Astrocyte (in vitro differentiated cells and primary cell): ENCODE measurements around the gene HINT1.

Source experiments
- CTCF ChIP-seq: IDR thresholded peaks from 2 replicates; pipeline ENCODE4 v1.5.1; 2011; ENCODE audit warnings: low read depth, mild to moderate bottlenecking, inconsistent platforms, low read length, moderate library complexity; ENCODE audit not compliant: insufficient read depth
- EZH2 ChIP-seq: IDR thresholded peaks from 2 replicates; pipeline ENCODE4 v1.6.1; 2012; ENCODE audit warnings: mild to moderate bottlenecking, low read length, inconsistent platforms; ENCODE audit not compliant: insufficient read depth

- TF ChIP-seq CTCF (no peak), EZH2 (no peak)
These were observed 30.6 kb upstream of the HINT1 start for GRCh38 chr5:131195696-131196095.
